HG03025 (cell line): Measurements from ENCODE around the gene C21orf91.
A peak's percentile ranks its signal among the peaks of the same experiment; 100 is the strongest.
"Not testable (repeated sequence)": the region's sequence is repeated elsewhere in the genome, so short reads cannot be mapped to it uniquely, and the experiment has no call there.

Experiments
- ATAC-seq: cut with Tn5 transposase; IDR thresholded peaks from one replicate; pipeline ENCODE4 v1.9.1; 2021; ENCODE audit warnings: mild to moderate bottlenecking, moderate library complexity; ENCODE audit not compliant: unreplicated experiment, low FRiP score

The C21orf91 gene

DNA sequence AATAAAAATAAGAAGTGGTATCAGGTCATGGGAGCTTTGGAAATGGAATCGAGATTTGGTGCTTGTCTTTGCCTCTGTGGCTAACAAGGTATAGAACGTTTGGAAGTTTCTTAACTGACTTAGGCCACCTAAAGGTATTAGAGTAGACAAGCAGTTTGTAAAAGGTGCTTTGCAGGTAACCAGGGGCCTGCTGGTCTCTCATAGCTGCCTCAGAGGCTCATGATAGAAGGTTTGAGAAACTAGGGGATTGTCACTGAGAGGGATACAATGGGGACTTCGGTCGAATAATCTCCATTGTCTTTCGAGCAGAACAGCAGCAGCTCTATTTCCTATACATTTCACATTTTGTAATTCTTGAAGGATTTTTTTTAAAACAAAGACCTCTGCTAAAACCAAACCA, 37.6 kb downstream of the C21orf91 start:
- ATAC-seq, result no peak

DNA sequence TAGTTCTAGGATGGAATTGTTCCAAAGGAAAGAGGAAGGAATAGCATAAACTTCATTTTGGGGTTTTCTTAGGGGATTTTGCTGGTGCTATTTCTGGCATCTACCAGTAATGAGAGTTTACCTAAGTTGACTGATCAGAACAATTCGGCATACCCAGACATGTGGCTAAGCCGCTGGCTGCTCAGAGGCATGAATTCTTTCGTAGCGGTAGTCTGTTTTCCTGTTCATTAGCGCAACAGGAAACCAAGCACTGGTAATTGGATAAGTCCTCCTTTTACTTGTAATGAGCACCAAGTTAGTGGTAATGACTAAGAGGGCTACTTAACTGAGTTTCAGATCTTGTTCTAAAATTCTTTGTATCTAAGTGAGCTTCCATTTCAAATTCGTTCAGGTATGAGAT, 38.6 kb downstream of the C21orf91 start:
- ATAC-seq, result peak; percentile 23

DNA sequence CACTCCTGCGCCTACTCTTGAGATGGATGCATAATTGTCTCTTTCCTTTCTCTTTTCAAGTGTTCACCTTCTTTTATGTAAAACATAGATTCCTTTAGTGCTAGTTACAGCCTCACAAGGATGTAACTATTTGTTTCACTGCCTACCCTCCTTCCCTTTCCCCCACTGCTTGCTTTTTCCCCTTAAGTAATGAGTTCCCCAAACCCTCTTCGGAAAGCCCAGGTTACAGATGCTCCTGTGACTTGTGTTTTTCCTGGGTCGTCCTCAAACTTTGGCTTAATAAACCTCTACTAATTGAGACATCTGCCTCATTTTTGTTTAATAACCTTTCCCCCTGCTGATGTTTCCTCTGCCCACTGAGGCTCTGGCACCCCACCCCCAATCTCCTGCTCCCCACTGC, 39.2 kb downstream of the C21orf91 start:
- no peak for ATAC-seq

DNA sequence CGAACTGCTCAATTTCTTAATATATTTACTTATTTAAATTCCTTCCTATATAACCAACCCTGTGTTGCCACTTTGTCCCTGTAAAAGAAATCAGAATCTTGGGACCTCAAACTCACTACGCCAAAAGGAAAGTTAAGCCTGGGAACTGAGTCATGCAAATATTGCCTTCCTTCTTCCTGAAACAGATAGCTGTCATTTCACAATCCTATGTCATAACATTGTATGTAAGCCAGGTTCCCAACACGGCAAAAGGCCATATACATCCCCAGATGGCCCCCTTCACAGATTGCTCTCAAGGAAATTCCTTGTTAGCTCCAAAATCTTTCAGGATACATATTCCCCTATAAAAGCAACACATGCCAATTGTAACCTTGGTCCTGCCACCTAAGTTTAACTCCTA, 39.7 kb downstream of the C21orf91 start:
- ATAC-seq, result no peak

DNA sequence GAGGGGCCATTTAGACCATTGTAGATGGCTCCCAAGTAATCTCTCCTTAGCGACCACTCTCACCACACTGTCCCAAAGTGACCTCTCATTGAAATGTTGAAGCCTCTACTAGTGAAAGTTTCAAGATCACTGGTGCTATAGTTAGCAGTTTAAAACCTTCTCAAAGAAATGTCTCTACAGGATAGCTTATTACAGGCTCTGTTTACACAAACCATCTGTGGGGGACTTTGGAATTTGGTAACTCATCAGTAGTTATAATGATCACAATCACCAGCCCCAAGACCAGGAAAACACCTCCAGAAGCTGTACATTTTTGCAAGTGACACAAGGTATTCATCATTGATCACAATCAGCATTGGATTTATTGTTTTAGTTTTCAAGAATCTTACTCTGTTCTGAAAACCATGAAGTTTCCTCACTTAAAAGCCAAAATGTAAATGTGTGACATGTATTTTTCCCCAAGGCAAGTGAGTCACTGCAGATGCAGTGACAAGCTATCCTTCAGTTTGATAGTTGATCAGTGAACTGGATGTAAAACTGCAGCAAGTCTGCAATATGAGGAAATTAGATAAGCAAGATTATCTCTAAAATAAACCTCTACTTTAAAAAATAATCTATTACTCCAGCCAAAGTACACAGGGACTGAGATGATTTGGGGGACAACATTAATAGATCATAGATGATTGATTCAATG, 41.9 kb downstream of the C21orf91 start:
- ATAC-seq, result no peak

DNA sequence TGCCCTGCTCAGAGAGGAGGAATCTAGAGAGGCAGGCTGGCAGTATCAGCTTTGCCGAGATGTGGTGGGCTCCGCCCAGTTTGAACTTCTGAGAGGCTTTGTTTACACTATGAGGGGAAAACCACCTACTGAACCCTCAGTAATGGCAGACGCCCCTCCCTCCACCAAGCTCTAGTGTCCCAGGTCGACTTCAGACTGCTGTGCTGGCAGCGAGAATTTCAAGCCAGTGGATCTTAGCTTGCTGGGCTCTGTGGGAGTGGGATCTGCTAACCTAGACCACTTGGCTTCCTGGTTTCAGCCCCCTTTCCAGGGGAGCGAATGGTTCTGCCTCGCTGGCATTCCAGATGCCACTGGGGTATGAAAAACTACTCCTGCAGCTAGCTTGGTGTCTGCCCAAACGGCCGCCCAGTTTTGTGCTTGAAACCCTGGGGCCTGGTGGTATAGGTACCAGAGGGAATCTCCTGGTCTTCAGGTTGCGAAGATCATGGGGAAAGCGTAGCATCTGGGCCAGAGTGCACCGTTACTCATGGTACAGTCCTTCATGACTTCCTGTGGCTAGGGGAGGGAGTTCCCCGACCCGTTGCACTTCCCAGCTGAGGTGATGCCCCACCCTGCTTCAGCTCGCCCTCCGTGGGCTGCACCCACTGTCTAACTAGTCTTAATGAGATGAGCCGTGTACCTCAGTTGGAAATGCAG, 43.6 kb downstream of the C21orf91 start:
- peak; percentile 81 for ATAC-seq

DNA sequence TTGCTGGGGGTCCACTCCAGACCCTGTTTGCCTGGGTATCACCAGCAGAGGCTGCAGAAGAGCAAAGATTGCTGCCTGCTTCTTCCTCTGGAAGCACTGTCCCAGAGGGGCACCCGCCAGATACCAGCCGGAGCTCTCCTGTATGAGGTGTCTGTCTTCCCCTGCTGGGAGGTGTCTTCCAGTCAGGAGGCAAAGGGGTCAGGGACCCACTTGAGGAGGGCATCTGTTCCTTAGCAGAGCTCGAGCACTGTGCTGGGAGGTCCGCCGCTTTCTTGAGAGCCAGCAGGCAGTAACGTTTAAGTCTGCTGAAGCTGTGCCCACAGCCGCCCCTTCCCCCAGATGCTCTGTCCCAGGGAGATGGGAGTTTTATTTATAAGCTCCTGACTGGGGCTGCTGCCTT, 44.1 kb downstream of the C21orf91 start:
- ATAC-seq, result not testable (repeated sequence)

DNA sequence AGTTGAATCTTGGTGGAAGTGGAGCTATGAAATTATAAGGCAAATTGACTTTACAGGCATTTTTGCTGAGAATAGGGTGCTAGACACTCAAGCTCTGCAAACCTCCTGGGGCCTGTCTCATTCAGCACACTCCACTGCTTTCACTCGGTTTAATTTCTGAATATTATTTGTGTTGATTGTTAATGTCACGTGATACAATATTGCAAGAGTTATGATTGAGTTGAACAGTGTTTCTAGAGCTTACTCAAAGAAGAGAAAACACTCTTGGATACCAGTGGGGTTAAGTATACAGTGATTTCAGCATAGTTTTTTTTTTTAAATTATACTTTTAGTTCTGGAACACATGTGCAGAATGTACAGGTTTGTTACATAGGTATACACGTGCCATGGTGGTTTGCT, 49.7 kb downstream of the C21orf91 start:
- no peak for ATAC-seq

DNA sequence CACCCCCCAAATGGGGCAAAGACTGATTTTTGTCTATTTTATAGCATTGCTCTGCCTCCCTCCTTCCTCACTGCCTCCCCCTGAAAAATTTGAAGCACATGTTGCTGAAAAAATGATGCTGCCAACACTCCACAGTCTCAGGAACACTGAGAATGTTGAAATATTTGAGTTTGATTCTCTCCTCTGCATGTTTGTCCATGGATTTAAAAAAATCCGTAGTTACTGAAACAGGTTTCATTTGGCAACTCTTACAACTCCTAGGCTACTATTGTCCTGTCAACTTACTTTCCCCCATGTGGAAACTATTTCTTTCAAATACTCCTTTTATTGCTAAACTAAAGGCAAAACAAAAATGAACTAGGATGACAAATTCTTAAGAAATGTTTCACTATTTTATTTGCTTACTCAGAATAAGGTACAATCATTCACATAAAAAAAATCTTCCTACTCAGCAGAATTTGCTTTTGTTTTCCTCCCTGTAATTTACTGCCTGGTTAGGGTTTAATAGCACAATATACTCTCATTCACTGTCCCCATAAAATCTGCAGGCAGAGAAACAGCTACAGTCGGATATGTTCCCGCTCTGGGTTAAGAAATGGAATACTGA, 50.2 kb downstream of the C21orf91 start:
- ATAC-seq, result no peak

DNA sequence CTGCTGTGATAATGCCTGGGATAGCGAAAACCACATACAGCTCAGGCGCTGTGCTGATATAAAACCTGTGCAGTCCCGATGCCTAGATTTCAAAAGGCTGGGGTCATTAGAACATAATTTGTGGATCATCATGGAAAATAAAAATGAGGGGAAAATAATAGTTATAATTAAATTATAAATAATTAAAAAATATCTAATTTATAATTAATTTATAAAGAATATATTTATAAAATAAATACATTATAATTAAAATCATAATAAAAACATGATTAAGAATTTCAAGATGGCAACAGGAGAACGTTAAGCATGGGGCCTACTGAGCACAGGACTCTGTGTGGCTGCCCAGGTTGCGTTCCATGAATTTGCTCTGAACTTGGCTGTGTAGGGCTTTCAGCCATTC, 53.9 kb downstream of the C21orf91 start:
- no peak for ATAC-seq

DNA sequence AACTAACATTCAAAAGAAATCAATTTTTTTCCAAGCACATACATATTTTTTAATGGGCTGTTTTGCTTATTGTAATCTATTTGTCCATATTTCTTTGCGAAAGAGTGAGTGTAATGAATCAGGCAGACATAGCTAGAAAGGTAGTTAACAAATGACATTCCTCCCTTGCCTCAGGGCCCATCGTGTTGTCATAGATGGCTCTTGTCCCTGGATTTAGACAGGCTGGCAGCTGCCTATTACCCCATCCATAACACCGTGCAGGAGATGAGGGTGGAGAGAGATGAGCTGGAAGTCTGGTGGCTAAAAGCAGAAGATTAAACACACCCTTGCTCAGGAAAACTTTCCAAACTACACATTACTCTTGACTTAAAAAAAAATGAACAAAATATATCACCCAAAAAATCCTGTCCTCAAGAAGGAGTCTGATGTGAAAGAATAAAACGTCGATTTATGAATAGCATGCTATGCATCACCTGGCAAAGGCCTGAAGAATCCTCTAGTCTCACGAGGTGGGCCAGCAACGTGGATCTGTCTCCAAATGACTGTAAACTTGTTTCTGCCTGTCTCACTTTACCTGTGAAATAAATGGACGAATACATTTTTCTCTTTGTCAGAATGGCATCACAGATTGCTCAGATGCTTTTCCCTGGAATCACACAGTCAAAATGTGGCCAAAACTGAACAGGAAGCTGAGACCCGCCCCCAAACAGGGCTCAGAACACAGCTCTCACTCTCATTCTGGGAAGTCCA, 55.7 kb downstream of the C21orf91 start:
- ATAC-seq, result no peak

DNA sequence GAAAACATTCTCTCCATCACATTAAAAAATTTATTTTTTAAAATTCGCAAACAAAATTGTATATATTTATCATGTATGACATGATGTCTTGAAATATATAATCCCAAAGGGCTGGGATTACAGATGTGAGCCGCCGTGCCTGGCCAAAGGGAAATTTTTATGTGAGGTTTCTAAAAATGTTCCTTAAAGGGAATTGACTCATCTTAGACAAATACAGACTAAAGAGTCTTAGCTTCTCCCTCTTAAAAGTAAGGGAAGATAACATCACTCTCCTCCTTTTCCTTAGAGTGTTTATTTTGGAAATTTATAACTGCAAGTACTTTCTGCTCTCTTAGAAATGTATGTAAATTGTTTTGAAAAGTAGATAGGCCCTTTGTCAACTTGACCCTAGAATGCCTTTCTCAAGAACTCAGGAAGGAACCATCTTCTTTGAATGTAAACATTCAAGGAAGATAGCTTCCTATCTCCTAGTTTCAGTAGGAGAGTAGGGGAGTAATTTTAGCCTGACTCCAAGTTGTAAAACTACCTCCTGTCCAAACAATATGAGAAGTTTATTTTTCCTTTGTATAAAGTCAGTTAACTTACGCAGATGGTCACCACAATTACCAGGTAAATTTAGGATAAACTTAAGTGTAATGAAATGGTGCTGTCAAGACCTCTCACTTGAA, 59.5 kb downstream of the C21orf91 start:
- no peak for ATAC-seq

DNA sequence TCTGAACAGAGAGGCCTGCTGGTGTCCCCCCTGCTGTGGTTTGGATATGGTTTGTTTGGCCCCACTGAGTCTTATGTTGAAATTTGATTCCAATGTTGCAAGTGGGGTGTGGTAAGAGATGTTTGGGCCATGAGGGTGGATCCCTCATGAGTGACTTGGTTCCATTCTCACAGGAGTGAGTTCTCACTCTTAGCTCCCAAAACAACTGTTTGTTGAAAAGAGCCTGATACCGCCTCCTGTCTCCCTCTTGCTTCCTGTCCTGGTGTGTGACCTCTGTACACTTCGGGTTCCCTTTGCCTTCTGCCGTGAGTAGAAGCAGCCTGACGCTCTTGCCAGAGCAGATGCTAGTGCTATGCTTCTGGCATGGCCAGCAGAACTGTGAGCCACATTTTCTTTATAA, 60.5 kb downstream of the C21orf91 start:
- no peak for ATAC-seq

DNA sequence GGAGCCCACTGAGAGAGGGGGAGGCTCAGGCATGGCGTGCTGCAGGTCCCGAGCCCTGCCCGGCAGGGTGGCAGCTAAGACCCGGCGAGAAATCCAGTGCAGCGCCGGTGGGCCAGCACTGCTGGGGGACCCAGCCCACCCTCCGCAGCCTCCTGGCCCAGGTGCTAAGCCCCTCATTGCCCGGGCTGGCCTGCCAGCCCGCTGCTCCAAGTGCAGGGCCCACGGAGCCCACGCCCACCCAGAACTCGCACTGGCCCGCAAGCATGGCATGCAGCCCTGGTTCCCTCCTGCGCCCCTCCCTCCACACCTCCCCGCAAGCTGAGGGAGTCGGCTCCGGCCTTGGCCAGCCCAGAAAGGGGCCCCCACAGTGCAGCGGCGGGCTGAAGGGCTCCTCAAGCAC, 61.5 kb downstream of the C21orf91 start:
- no peak for ATAC-seq

DNA sequence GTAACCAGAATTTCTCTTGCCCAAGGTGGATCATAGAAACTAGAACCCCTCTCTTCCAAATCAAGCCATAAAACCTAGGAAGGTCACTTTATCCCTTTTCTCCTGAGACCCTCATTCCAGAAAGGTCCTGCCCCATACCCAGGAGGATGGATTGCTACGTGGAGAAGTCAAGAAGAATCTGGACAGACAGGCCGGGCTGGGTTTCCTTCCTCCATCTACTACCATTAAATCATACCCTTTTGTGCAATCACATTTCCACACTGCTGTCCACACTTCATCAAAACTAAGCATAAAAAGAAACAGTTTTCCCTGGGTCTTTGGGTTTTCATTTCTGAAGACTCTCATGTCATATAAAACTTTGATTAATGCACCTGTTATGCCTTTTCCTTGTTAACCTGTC, 65.4 kb downstream of the C21orf91 start:
- ATAC-seq, result no peak

DNA sequence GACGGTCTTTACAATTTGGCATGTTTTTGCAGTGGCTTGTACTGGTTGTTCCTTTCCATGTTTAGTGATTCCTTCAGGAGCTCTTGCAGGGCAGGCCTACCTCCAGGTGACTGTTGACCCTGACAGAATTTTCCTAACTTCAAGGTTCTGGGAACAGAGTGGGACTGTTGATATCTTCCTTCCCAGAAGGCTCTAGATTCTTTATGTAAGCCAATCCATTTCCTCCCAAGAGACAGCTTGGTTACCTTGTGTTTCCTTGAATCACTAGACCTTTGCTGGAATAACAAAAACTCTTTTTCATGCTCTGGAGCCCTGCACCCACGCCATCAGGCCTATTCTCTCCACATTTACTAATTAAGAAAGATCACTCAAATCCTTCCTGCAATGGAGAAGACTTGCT, 67.0 kb downstream of the C21orf91 start:
- ATAC-seq, result no peak

DNA sequence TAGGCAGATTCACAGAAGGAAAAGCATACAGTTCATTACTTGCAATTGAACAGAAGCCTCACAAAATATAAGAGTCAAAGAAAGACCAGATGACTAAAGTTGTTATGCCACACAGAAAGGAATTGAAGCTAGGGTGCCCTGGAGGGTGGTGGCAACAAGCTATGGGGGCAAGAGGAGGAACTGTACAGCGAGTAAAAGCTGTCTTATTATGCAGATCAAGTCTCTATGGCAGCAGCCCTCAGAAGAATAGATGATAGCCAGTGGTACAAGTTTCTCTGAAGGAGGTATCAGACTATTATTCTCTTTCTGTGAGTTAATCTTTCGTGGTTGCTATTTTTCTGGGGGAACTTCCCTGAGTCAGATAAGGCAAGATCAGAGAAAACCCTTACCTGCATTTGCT, 72.2 kb downstream of the C21orf91 start:
- no peak for ATAC-seq

DNA sequence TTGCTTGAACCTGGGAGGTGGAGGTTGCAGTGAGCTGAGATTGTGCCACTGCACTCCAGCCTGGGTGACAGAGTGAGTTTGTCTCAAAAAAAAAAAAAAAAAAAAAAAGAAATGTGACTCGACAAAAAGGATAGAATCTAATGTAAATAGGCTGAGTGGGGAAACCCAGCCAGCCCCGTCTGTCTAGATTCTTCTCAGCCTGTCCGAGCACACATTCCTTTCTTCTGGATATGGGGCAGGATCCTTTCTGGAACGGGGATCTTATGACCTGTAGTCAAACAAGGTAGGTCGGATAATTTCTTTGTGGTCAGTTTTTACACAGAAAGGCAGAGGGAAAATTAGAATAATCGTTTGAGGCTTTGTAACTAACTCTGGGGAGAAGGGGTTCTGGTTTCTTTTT, 74.1 kb downstream of the C21orf91 start:
- no peak for ATAC-seq

DNA sequence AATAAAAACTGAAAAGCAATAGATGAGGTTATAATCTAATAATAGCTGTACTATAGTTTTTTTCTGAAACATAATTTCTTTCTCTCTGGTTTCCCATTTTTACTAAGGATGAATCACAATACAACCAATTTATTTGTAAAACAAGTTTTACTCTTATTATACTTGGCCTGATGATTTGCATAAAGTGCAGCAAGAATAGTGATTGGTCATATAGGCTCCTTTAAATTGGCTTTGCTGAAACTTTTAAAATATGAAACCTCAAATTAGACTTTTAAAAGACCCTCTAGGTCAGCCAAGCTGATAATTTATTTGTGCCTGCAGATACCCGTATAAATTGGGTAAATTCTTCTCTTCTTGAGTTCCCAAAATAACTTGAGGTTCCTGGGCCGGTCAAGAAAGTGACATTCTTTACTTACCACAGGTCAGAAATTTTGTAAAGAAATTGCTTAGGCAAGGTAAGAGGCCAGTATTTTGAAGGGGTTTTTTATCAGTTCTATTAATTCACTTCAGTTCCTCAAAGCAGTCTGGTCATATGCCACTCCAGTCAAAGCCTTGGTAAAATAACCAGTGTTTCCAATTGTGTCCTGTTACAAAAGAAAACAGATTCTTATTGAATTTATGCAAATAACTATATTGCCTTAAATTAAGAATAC, 76.1 kb downstream of the C21orf91 start:
- ATAC-seq, result no peak

DNA sequence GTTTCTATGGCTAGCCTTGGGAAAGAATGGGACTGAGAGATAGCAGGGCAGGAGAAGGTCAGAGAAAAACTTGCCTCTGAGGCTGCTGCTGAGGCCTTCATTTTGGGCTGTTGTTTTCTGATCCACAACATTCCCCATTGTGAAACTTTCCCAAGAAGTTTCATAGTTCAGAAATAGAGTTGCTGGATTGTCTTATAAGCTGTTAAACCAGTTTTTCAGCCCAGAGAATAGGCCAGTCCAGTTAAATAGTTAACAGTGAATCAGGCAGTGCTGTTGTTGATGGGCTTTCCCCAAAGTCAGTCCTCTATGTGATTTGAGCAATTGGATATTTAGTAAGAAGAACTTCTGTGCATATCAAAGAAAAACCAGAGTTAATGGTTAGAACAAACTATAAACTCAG, 77.0 kb downstream of the C21orf91 start:
- ATAC-seq, result no peak
